ENCODE measurements around the gene OTOF.
A peak's percentile ranks its signal among the peaks of the same experiment; 100 is the strongest.

Gene OTOF

DNA sequence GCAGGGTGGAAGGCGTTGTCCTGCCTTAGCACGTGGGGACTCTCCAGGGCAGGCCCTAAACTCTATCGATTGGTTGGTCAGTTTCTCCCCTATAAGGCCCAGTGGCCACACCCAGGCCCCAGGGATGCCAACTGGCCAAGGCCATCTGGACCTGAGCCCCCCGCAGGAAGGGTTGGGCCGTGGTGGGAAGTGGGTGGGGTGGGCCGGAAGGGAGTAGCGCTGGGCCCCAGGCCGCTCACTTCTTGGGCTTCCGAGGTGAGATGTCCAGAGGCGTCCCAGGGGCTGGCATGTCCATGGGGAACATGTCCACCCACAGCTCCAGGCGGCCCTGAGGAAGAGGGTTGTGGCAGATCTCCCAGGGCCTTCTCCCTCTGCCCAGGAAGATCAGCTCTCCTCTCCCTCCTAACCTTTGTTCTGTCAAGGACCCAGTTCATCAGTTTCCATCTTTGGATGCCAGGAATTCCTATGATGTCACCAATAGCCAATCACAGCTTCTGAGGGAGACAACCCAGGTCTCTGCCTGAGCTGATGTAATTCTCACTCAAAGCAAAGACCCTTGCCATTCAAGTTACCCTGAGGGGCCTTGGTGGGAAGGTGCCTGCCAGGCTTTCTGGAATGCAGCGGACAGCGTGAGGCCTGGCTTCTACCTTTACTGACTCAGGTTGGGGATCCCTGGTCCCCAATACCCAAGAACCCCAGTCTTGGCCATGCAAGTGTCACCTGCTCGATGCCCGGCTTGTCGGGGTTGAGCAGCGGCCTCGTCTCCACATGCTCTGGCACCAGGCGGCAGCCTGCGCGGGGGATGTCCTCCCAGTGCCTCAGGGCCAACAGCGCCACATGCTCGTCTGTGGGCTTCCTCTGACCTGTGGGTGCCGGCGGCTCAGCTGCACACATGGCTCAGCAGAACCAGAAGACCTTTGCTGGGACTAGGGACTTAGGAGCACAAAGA, 14.4 kb downstream of the OTOF start:
- peak; percentile 38 for DNase-seq

DNA sequence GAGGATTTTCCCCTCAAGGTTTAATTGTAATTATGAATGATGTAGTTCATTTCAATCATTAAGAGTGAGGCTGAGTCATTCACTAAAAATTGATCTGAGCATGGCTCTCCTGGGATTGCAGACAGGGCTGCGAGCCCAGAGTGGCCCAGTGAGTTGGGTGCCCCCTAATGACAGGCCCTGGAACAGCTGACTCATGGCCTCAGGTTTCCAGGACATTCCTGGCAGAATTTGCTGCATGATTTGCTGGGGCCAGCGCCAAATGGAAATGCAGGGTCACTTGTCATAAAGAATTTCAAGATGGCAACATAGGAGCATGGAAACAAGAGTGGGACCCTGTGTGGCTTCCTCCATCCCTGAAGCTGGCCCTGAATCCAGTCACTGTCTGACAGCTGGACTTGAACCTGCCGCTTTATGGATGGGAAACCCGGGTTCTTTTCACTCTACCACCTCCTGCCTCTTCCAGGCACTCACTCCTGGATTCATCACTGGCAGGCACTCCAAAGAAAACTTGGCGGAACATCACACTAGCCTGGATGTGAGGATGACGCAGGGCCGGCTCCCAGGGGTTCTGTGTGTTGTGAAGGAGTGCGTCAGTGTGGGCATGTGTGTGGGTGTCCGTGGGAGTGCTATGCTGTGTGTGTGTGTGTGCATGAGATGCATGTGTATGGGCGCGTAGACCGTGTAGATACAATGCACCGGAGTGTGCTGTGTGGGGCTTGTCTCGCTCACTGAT, 15.2 kb downstream of the OTOF start:
- DNase-seq = peak; percentile 74

DNA sequence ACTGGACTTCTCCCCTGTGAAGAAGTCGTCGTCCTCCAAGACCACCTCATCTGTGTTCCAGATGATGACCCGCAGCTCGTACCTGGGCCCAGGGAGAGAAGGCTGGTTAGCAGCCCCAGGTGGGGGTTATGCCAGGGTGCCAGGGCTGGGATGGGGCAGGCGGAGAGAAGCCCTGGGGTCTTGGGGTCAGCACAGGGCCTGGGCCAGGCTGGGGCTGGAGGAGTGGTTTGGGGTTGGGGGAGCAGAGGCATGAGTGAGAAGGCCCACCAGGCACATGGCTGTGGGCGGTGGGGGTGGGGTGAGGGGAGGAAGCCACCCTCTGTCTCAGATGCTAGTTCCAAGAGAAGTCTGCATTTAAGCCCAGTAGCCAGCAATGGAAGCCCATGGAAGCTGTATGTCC, 15.8 kb downstream of the OTOF start:
- DNase-seq = no peak

DNA sequence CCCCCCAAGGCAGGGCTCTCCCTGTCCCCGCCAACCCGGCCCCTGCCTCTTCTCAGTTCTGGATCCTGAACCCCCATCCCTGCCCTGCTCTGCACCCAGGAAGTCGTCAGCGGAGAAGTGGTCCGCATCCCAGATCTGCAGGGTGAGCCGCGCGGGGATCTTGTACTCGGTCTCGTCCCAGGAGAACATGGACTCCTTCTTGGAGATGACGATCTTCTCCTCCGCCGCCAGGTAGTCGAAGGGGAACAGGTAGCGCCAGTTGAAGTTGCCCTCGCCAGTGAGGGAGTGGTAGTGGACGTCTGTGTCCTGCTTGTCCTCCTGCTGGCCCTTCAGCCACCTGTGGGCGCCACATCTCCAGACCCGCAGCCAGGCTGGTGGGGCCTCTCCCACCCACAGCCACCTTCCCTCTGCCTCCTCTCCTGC, 16.3 kb downstream of the OTOF start:
- DNase-seq = no peak

DNA sequence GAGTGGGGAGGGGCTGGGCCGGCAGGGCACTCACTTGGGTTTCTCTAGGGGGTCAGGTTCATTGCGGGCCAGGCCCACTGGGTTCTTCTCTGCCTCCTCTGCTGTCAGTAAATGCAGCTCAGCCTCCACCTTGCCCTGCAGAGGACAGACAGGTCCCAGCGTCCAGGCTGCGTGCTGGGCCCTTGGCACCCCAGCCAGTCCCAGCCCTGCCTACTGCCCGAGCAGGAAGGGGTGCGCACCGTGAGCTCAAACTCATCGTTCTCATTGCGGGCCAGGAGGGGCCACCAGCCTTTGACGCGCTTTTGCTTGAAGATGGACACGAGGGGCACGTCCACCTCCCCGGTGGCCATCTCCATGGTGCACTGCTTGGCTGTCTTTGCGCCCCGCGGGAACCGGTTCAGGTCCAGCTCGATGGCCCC, 17.3 kb downstream of the OTOF start:
- no peak for DNase-seq

DNA sequence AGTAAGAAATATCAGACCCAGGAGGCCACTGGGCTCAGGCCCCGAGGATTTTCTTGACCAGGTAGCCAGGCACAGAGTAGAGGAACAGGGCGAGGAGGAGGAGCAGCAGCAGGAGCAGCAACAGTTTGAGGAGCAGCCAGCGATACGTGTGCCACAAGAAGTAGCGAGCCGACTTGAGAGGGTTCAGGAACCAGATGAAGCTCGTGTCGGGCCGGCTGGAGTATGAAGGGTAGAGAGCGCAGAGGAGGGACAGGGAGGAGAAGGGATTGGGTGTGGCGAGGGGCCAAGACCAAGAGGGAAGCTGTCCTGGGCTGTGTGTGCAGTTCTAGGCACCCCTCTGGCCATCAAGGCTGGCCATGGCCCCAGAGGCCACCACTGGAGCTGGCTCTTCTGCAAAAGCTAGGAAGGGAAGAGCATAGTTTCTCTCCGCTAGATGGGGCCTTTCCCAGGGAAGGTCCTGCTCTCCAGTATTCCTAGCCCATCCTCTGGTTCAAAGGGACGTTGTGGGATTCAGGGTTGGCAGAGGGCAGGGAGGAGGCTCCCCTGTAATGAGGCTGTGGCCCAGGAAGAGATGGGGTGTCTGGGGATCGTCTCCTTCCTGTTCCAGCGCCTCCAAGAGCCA, 17.8 kb downstream of the OTOF start:
- DNase-seq = no peak

DNA sequence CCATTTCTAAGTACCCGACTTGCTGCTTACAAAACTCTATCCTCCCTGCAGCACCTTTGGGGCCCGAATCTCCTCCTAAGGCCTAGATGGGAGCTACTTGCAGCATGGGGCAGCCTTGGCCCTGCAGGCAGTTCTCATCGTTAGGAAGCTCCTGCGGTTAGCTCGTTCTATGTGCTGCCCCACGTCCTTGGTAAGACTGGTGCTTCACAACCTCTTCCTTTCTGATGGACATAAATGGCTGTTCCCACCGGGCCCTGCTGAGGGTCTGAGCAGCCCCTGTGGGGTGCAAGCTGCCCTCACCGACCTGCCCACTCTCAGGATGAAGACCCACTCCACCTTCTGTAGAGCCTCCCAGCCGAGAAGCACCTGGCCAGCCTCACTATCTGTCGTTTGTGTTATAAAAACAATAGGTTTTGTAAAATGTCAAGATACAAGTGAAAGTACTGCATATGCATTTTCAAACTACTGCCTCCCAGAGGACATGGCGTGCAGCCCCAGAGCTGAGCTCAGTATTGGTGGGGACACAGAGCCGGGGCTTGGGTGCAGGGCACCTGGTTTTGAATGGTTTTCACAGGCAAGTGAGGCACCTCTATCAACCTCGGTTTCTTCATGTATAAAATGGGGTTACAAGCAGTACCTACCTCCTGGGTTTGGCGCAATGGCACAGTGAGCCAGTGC, 19.4 kb downstream of the OTOF start:
- DNase-seq = no peak

DNA sequence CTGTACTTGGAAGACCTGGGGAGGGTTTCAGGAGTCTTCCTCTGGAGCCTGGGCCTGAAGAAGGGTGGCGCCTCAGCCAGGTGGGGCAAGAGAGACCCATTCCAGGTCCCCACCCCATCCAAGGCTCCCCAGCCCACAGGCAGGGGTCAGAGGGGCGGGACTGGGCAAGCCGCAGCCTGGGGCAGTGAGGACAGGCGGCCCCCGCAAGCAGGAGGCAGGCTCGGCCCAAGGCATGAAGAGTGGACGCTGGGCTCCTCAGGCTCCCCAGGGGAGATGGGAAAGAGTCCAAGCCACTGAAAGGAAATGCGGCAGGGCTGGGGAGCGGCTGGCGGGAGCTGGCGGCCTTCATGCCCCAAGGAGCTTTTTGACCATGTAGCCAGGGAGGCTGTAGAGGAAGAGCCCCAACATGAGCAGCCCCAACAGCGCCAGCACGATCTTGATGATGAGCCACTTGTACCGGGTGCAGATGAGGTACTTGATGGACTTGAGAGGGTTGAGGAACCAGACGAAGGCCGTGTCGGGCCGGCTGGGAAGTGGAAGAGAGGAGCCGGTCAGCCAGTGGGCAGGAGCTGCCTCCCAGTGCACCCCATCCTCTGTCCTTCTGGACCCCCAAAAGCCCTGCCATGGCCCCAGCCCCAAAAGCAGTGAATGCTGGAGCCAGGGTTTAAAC, 20.1 kb downstream of the OTOF start:
- DNase-seq = no peak

DNA sequence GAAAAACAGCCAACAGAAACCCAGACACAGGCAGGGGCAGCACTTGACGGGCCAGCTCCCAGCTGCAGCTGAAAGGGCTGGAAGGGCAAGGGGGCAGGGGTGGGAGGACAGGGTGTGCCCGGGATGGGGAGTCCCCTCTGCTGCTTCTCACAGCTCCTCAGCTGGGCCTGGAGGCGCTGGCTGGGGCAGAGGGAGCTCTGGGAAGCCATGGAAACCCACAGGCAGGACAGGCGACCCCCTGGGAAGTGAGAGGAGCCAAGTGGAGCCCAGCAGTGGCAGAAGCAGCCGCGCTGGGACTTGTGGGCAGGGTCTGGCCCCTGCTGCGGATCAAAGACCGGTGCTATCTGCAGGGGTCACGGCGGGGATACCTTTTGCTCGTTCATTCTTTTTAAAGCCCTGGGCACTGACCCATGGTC, 20.7 kb downstream of the OTOF start:
- no peak for DNase-seq

DNA sequence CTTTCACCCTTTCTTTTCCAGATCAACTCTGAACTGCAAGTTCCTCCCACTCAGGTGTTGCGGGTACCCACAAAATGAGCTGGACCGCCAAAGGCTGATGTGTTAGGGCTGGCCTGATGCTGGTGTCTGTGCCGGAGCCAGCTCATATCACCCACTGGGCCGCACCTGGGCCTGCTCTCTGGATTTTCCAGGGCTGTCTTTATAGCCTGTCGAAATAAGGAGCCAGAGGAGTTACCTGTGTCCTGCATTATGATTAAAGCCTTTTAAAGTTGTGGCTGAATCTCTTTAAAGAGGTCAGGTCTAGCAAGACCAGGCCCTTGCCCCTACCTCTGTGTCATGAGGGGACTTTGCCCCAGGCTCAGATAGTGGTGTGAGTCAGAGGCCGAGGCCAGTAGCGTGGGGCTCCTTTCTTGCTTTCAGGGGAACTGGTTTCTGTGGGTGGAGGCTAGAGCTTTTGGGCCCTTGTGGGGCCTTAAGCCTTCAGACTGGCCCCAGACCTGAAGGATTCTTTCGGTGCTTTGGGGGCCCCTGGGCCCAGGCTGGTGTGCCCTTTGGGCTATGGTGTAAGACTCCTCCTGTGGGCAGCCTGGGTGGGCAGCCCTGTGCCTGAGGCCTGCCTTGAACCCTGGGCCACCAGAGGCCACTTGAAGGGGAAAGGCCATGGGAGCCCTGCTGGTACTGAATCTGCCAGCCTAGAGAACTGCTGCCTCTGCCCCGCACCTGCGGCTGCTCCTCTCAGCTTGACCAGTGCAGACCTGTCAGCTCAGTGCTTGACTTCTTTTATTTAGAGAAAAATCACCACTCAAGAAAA, 21.3 kb downstream of the OTOF start:
- peak; percentile 62 for DNase-seq

DNA sequence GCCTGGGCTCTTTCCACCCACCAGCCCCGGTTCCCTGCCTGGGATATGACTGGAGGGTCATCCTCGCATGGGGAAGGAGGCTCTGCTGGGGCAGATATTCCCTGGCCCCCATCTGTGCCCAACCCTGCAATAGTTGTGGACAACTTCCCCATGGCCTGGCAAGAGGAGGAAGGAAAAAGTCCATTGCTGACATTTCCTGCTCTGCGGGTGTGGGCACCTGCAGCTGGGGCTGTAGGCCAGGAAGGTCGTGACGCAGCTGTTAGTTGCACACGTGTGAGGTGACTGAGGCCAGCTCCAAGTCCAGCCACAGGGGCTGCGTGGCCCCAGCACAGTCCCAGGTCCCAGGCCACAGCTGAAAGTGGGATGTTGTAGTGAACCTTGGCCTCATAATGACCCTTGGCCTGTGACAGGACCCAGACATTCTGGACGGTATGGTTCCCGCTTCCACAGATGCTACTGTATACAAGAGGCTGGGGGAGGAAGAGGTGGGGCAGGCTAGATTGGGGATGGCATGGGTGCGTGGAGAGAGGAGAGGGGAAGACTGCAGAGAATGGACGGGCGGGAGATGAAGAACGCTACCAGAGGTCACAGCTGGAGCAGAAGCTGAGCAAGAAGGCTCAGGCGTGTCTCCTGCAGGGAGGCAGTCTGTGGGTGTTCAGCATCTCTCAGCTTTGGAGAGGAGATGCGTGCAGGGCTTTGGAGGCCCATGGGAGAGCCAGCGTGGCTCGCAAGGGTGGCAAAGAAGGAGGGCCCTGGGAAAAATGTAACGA, 22.1 kb downstream of the OTOF start:
- DNase-seq = no peak

DNA sequence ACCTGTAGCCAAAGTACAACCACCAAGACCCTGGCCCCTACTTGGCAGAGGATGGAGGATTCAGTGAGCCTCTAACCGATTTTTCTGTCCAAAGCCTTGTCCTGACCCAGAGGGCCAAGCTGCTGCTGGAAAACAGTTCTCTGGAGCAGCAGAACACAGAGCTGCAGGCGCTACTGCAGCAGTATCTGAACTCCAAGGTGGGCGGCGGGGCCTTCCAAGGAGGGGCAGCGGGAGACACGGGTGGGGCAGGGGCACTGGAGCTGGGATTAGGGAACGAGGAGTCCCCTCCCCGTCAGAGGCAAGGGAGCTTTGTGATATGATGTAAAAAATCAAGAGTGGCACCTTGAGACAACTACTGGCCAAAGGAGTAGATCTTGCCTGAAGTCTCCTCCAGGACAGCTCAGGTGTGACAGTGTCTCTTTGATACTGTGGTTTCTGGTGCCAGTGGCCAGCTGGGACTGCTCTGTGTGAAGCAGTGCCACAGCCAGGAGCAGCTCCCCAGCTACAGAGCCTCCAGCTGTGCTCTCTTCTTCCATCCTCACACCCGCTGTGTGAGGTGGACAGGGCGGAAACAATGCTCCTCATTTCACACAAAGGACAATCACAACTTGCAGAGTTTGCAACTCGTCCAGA, 22.8 kb downstream of the OTOF start:
- no peak for DNase-seq

DNA sequence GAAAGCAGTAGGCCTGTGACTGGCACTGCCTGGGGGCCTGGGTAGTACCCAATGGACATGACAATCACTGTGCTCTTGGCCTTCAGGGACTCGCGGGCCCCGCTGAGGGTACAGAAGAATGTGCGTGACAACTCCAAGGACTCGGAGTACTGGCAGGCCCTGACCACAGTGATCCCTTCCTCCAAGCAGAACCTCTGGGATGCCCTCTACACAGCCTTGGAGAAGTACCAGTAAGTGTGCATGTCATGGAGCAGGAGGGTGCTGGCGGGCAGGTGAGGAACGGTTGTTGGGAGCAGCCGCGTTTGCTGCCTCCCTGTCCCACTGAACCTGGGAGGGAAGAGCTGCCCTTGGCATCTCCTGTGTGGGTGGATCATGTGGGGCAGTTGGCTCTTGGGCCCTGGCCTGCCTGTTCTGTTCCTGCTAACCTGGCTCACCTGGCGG, 23.3 kb downstream of the OTOF start:
- no peak for DNase-seq

DNA sequence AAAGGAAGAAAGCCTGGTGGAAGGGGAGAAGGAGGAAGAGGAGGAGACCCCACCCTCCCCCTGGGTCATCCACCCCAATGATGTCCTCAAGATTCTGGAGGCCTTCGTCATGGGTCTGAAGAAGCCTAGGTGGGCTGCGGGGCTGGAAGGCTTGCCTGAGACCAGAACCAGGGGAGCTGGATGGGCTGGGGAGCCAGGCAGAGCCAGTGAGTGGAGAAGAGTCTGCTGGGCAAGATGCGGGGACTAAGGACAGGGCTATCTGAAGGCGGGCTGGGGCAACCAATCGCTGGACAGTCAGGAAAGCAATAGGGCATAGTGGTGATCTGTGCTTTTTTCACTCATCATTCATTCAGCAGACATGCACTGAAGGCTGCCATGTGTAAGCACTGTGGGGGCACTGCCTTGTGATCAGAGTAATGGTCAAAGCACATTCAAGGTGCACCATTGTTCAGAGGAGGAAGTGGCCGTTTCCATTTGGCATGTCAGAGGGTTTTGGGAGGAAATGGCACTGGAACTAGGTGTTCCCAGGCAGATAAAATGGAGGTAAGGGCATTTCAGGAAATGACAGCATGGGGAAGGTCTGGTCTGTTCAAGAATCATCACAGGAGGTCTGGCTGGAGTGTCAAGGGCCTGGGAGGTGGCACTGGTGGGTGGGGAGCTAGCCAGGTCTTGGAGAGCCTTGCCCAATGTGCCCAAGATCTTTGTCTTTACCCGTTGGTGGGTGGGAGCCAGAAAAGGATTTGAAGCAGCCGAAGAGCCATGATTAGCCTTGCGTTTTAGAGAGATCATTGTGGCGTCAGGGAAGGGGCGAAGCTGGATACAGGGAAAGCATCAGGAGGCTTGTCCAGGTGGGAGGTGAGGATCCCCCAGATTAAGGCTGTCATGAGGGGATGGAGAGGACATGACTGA, 24.2 kb downstream of the OTOF start:
- DNase-seq = no peak

DNA sequence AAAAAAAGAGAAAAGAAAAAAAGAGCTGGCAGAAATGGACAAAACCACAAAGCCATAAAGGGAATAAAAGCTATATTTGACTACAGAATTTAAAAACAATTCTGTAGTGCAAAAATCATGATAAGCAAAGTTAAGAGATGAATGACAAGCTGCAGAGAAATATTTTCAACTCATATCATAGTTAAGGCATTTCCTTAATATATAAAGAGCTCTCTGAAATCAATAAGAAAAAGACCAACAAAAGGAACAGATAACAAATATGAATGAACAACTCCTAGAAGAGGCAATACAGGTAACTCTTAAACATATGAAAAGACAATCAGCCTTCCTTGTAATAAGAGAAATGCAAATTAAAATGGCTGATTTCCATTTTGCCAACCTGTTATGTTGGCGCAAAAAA, 26.2 kb downstream of the OTOF start:
- no peak for DNase-seq

DNA sequence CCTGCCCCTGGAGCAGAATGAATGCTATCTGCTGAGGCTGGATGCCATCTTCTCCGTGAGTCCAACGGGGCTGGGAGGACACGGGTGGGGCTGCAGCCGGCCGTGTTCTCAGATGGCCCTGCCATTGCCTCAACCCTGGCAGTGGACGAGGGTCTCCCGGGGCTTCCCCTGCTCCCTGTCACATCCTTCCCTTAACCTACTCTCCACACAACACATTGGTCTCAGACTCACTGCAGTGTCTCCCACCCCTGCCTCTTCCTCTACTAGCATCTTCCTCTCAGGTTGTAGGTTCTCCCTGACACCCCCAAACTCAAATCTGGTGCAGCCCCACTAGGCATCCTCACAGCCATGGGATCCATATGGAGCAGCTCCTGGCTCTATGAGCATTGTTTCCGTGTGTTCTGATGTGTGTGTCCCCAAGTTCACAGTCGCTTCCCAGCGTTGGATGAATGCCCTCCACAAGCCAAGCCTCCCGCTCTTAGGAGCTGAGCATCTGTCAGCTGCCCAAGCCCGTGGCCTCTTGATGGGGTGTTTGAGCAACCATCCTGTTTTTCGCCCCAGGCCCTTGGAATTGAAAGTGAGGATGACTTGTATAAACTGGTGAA, 27.8 kb downstream of the OTOF start:
- no peak for DNase-seq

DNA sequence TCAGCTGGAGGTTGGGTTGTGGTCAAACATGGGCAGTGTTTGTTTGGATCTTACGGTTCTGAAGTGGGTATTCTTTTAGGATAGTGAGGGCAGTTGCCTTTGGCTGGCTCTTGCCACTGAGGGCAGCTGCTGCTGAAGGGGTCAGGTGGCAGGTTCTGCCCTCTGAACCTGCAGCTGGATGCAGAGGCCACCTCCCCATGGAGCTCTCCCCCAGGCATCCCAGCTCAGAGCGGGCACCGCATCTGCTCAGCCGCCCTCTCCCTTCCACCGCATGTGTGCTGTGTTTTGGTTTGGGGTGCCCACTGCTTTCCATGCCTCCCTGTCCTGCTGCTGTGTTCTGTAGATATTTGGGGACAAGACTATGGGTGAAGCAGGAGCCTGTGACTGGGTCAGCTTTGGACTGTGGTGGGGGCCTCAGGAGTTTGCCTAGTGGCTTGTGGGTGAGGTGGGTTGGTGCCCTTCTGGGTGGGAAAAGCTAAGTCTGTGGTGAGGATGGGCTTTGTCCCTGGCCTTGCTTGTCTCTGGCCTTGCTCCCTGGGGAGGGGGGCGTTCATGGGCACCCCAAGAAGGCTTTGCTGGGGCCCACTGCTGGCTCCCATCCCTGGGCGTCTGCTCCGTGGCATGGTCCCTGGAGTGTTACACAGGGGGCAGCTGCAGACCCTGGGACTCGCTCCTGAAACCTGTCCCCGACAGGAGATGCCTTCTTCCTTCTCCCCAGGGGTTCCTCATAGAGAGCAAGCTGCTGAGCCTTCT, 28.5 kb downstream of the OTOF start:
- no peak for DNase-seq

DNA sequence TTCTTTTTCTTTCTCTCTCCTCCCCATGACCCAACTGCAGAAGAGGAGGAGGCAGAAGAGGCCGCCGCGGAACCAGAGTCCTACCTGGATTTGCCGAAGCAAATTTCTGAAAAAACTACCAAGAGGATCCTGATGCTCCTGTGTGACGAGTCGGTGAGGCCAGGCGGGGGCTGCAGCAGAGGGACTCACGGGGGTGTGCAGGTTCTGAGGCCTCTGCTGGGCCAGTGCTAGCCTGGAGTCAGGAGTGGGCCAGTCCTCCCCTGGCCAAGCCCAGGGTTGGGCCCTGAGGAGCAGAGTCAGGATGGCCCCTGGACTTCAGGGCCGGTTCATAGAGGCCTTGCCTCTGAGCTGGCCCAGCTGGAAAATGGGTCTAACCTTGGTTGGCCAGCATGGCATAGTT, 29.3 kb downstream of the OTOF start:
- no peak for DNase-seq
